H4 (cell line): ENCODE measurements around the gene SAMD15. TPM values are rescaled to one million over a fixed set of nuclear protein-coding genes. Genes with fewer than 3 reads are reported as not detected.
"Not testable (repeated sequence)": the region's sequence is repeated elsewhere in the genome, so short reads cannot be mapped to it uniquely, and the experiment has no call there.

Experiments
- DNase-seq: peaks from one replicate; pipeline ENCODE4 v3.0.0-alpha.2; 2015; ENCODE audit warnings: low spot score
- total RNA-seq: library from RNA; depleted of rRNA; stranded (reverse); fragments of >200 nt; shearing (Covaris generic); gene quantifications from 2 replicates; pipeline ENCODE4 v1.2.3, GENCODE V29; 2014; rRNA removed

SAMD15 gene
- total RNA-seq: 2.1 and 3.6 TPM in 2 replicates

DNA sequence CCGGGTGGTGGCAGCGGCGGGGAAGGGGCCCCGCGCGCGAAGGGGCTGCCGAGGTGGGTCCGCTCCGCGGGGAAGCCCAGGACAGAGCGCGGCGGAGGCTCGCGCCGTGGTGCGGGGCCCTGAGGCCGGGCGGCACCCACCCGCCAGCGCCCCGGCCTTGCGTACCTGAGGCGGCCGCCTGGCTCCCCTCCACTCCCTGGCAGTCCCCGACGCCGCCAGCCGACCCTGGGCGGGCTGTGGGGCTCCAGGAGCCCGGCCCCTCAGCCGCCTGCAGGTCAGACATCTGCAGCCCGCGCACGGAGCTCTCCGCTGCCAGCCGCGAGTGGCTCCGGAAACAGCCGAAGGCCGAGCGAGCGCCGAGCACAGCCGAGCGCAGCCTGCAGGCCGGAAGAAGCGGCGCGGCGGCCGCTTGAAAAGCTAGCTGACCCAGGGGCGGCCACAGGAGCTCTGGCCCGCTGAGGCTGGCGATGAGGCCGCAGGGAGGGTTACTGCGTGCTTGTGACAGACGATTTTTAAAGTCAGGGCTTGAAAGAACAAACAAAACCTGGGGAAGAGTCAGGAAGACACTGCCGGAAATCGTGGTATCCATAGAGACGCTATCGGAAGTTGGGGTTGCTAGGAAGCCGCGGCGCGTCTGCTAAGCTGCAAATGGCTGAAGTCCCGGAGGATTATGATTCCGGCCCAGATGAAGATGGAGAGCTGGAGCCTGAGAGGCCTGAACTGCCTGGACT is at the start of gene SAMD15, which contains the start of gene TMED8:
Gene SAMD15 (plus strand): TSS at position 609 of the 731 bp plus-strand sequence. CDS start 40 bp downstream, at position 649.
Gene TMED8 (minus strand): TSS at position 324 of the 731 bp plus-strand sequence. CDS start 41 bp downstream, at position 283.
- DNase-seq: peak; percentile 69

DNA sequence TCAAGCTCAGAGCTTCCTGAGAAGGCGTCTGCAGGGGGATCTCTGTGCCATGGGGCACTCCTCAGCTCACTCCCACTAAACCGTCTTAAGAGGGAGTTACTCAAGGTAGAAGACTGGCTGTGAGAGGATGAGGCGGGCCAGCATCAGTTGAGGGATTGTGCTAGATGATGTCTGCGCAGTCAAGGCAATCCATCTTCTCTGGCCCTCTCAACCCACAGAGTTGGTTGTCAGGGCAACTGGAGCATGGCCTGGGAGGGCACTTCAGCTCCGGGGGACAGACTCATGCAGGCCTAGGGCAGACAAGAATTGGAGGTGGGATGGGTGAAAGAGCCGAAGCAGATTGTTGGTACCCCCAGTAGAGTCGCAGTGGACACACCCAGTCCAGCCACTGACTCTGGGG is 47.3 kb upstream of the SAMD15 start:
- no peak for DNase-seq

DNA sequence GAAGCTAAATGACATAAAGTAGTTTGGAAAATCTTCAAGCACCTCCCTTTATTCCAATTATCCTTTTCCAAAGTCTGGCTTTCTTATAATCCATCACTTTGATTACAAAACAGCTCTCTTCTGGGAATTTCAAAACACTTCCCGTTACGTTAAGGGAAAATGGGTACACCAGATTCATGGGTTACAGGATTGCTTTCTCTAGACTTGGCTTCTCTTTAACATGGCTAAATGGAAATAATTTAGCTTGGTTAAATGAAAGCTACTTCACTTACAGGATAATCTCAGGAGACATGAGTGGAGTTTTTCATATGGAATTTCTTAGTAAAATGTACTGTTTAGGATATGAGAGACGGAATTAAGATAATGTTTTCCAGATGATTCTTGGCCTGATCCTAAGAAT is 41.6 kb upstream of the SAMD15 start:
- no peak for DNase-seq

DNA sequence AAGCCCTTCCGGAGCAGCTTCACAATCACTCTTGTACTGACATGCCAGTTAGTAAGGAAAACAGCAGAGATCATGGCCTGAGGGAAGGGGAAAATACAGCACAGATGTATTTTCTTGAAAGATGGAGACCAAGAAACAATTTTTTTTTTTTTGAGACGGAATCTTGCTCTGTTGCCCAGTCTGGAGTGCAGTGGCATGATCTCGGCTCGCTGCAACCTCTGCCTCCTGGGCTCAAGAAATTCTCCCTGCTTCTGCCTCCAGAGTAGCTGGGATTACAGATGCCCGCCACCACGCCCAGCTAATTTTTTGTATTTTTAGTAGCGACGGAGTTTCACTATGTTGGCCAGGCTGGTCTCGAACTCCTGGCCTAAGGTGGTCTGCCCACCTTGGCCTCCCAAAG is 39.9 kb upstream of the SAMD15 start:
- DNase-seq: not testable (repeated sequence)

DNA sequence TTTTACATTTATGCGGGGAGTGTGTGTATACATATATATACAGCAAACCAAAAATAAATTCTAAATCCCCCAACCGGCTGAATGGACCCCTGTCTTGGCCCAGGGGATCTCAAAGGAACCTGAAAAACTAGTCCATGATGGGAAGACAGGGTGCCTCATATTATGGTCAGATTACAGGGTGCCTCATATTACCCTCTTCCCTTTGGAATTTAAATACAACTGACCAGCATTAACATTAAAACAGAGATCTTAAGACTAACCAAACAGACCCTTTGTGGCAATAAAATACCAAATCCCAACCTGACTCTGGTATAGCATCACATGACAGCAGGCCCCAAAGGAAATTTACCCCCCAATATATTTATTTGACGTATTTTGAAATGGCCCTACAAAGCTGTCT is 39.3 kb upstream of the SAMD15 start:
- no peak for DNase-seq

DNA sequence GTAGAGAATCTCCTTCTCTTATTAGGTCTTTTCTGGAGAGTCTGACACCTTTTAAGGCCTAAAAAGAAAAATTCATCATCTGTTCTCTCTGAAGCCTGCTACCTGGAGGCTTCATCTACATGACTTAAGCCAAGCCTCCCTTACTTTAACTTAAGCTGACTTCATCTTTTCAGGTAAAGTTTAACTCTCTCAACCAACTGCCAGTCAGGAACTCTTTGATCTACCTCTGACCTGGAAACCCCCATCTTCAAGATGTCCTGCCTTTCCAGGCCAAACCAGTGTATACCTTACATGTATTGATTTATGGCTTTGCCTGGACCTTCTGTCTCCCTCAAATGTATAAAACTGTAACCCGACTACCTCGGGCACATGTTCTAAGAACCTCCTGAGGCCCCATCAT is 38.9 kb upstream of the SAMD15 start:
- no peak for DNase-seq

DNA sequence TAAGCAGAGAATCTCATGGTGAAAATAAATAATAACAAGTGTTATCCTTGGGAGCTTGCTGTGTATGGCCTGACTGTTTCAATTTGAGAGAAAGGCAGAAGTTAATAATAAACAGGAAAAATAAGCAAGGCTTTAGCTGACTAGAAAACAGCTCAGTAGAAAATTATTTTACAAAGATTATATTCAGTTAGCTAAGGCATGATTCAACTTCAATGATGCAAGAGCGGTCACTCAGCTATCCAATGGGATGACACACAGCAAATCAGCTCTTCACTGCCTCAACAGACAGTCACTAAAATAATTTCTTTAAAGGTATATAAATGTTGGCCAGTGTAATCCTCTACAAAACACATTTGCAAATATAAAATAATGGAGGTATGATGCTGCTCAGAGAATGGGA is 37.8 kb upstream of the SAMD15 start:
- DNase-seq: no peak

DNA sequence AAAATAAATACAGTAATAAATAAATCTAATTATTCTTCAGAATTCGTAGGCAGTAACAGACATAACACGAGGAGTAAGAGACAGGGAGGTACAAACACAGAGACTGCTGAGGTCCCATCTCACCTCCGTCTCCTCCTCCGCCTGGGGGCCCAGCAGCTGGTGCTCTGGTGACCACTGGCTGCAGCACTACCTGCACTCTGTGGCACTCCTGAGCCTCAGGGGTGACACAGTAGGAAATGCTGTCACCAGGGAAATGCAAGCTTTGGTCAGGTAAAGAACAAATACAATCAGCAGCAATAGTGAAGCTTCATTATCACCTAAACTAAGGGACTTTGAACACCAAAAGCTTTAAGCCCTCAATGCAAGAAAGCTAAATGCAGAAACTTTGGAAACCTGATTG is 36.8 kb upstream of the SAMD15 start:
- DNase-seq: no peak

DNA sequence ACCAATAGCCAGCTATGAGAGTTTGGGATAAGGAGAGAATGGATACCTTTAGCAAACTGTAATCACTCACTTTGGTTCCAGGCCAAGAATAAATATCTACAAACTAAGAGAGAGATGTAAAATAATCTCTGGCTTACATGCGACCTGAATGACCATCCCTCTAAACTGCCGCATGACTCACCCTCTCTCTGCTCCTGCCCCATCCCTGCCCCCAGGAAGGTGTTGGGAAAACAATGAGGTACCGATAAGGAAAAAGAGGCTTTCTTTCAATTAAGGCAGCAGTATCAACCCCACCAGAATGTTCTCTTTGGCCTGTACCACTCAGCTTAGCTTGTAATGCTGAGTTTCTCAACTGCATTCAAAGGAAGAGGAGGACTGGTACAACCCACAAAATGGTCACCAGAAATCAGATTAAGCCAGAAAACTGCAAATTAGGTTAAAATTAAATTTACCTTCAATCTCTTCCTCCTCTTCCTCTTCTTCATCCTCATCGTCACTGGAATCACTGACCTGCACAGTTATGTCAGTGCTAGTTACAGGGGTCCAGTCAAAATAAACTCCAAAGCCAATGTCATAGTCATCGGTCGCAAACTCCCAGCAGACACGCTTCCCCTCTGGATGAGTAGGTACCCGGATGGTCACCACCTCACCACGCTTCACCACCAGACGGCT is 34.3 kb upstream of the SAMD15 start:
- no peak for DNase-seq

DNA sequence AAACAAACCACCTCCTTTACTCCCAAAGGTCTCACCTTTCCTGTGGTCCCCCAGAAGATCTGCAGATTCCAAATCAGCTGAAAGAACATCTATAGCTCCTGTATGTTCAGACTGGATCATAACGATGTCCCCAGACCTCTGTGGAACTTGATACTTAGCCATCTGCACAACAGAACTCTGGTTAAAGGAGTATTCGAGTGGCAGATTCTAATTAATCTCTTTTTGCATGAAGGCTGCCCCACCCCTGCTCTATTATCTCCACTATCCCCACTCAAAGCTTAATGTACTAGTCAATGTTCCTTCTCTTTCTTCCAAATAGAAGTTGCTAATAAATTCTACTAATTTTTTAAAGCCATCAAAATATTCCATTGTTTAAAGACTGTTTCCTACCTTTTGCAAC is 33.5 kb upstream of the SAMD15 start:
- DNase-seq: no peak

DNA sequence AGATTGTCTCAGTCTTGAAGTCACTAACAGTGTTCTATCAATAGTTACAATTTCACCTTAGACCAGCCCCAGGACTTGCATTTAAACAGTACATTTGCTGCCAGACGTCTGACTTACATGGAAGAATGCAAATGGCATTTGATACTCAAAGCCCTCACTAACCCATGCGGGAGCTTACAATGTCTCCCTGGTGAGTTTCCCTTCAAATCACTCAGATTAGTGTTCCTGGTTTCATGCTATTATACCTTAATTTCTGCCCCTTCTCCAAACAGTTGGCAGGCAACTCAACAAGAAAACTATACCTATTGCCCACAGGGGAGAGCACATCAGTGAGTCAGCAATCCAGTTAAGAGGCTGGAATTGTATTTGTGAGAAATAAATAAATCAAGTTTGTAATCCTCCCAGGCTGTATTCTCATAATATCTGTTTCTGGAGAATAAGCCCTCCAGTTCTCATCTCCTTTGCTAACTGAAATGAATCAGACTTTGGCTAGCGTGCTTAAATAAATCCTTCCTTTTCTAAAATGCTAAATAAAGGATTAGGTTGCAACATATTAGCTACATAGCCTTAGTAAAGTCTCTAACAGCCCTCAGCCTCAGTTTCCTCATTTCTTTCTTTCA is 32.7 kb upstream of the SAMD15 start:
- DNase-seq: no peak

DNA sequence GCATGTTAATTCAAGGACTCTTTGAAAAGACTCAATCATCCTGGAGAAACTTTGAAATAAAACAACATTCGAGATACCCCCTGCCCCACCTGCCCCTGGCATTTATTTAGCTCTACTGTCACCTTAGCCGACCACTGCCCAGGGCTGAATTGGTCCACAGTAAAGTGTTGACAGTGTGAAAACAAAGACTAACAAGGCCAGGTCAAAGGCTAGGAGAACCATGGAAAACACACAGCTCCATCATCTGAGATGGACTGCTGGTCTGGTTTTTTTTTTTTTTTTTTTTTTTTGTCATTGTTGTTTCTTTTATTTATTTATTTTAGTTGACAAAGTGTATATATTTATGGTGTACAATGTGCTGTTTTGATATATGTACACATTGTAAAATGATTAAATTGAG is 30.7 kb upstream of the SAMD15 start:
- no peak for DNase-seq

DNA sequence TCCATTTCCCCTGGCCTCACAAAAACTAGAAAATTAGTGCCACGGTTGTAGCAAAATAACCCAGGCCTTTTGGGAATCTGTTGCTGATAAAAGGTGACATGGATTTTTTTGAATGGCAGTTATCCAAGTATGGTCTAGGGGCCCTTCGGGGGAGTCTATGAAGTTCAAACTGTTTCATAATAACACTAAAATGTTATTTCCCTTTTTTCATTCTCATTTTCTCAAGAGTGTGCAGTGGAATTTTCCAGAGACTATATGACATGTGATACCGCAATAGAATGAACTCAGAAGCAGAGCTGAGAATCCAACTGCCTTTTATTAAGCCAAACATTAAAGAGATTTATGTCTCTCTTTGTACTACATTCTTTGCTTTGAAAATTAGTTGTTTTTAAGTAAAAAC is 29.4 kb upstream of the SAMD15 start:
- DNase-seq: no peak

DNA sequence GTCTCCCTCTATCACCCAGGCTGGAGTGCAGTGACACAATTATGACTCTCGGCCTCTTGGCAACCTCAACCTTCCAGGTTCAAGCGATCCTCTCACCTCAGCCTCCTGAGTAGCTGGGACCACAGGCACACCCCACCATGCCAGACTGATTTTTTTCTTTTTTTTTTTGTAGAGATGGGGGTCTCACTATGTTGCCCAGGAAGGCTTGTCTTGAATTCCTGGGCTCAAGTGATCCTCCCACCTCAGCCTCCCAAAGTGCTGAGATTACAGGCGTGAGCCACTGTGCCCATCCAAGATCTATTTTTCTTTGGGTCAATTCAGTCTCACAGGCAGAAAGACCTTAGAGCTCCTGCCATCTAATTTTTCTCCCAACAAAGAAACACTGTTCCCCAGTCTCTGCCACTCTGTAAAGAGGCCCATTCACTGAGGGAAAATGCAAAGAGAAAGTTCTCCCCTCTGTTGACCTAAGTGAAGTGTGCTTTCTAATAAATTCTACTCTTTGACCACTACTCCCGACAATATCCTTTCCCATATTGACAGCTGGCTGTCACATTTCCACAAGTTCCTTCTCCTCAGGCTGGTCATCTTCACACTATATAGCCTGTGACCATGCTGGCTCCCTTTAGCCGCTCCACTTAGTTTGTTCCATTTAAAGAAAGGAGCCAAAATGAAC is 23.6 kb upstream of the SAMD15 start:
- DNase-seq: no peak

DNA sequence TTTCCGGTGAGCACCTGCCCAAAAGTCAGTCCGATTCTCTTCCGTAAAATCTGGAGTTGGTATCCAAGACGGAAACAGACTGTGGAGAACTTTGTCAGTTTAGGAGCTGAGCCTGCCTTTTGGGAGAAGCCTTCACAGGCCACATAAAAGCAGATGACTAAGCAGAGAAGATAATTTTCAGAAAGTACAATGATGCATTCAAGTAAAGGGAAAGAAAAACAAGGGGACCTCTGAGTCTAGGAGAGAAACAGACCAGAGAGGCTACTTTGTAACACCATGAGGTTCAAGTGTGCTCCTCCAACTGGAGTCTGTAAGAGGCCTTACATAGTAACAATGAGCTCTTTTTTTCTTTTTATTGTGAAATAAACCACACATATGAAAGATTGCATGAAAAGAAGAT is 21.4 kb upstream of the SAMD15 start:
- no peak for DNase-seq

DNA sequence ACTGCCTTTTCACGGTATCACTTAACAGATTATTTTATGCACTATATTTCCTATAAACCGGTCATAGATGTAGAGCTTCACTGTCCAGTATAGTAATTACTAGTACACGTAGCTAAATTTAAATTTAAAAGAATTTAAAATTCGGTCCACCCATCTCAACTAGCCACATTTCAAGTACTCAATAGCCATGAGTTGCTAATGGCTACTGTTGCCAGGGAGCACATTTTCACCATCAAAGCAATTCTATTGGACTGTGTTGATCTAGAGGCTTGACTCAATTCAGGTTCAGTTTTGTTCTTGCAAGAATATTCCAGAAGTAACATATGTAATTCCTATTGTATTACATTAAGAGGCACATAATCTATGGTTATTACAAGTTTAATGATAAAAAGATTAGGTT is 20.3 kb upstream of the SAMD15 start:
- DNase-seq: no peak

DNA sequence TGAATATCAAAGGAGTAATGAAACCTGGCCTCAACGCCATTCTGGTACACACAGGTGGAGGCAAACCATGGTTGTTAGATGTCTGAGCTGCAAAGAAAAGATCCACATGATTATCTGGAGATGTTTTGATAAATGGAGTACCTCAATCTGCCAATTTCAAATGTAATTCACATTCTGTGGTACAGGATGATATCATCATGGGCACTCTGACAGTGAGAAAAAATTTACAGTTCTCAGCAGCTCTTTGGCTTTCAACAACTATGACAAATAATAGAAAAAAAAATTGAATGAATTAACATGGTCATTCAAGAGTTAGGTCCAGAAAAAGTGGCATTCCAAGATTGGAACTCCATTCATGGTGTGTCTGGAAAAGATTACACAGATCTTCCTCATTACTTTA is 17.6 kb upstream of the SAMD15 start:
- no peak for DNase-seq

DNA sequence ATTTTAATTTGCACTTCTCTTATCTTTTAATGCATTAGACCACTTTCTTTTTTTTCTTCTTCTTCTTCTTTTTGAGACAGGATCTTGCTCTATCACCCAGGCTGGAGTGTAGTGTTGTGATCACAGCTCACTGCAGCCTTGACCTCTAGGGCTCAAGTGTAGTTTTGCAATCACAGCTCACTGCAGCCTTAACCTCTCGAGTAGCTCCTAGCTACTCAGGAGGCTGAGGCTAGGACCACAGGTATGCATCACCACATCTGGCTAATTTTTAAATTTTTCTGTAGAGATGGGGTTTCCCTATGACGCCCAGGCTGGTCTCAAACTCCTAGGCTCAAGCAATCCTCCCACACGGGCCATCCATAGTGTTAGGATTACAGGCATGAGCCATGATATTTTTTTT is 13.0 kb upstream of the SAMD15 start:
- DNase-seq: no peak

DNA sequence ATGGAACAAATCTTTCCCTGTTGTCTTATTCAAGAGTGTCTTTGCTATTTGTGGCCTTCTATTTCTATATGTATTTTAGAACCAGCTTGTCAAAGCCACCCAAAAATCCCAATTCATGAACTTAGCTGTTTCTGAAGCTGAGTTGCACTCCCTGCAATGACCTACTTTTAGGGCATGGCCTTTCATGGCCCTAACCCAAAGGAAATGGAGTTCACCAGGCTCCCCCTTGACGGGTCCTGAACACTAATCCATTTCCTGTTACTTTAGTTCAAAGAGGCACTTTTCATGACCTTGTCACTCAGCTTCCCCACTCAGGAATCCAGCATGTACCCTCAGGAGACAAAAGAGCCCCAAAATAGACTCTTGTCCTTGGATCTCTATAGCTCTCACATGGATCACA is 7.9 kb upstream of the SAMD15 start:
- DNase-seq: no peak

DNA sequence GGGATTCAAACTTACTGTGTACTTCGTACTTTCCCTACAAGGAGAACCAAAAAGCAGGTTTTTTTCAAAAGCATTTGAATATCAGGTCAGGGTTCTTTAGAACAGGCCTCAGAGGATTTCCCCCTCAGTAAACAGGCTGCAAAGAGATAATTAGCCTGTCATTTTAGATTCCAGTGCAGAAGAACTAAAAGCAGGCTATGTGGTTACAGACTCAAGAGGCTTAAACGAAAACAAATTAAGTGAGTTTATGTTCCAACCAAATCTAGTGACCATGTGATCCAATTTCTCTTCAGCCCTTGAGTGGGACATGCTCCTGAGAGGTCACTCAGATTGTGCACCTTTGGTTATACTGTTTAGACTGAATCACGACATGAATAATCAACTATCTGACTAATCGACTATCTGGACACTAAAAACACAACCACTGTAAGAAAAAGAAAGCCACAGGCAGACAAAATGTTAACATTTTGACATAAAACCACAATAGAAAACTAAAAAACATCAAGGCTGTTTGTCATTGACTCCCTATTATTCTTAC is 4.8 kb upstream of the SAMD15 start:
- DNase-seq: peak; percentile 51

DNA sequence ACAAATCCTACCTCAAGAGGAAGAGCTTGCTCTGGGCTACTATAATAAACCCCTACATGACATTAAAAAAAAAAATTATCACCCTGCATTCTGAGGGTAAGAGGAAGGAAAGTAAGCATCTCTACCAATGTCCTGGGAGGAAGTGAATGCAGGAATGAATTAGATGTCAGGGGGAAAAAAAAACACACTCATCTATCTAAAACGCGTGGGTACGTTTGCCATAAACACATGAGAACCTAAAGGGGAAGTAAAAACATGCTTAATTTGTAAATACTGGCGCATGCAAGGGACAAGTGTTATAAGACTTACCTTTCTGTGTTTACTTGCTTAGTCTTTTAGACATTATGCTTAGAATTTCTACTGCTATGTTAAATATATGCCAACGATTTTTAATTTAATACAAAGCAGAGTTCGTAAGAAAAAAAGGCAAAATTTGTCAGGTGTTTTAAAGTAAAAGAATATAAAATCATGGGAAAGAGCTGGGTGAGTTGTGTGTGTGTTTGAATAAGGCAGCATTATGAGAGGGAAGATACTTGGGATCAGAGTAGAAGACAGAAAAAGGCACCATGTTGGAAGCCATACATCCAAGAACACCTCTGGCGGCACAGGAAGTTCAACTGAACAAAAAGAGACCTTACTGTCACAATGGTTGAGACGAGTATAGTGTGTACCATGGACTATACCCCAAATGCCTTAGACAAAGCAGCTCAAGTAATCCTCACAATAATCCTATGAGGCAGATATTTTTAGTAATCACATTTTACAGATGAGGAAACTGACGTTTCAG is 1.8 kb upstream of the SAMD15 start:
- DNase-seq: no peak
